LNCaP clone FGC (cell line): ENCODE data around the gene MS4A10.

Experiments used
- DNase-seq: peaks from one replicate; pipeline ENCODE4 v3.0.0-alpha.2; 2011; ENCODE audit warnings: low read depth
- H3K4me3 ChIP-seq: 2 replicates; pipeline ENCODE4 v1.5.1; 2011; ENCODE audit warnings: mild to moderate bottlenecking, low read depth, low read length, control low read depth
- CTCF ChIP-seq: IDR thresholded peaks from 2 replicates; pipeline ENCODE4 v1.5.1; 2012; ENCODE audit warnings: mild to moderate bottlenecking; ENCODE audit not compliant: control insufficient read depth, insufficient read depth; ENCODE audit errors: extremely low read depth

The MS4A10 gene

GRCh38 chr11:60842668-60843600 lies 57.8 kb downstream of the MS4A10 start:
- TF ChIP-seq CTCF, result no peak
- peak overlapping the region; percentile 99 for H3K4me3 ChIP-seq
- no peak for DNase-seq

GRCh38 chr11:60844045-60844869 lies 59.1 kb downstream of the MS4A10 start:
- TF ChIP-seq CTCF, result no peak
- no peak for DNase-seq
- peak overlapping the region; percentile 99 for H3K4me3 ChIP-seq

- no peak for DNase-seq
- H3K4me3 ChIP-seq, result no peak overlapping the region
- TF ChIP-seq CTCF, result no peak
These were observed 59.7 kb downstream of the MS4A10 start for GRCh38 chr11:60844870-60845221.

- DNase-seq, result no peak
- no peak for TF ChIP-seq CTCF
- no peak overlapping the region for H3K4me3 ChIP-seq
These were observed 60.2 kb downstream of the MS4A10 start for GRCh38 chr11:60845338-60845737.

- no peak for DNase-seq
- TF ChIP-seq CTCF, result no peak
- no peak overlapping the region for H3K4me3 ChIP-seq
These were observed 62.1 kb downstream of the MS4A10 start for GRCh38 chr11:60847281-60847680.

- no peak overlapping the region for H3K4me3 ChIP-seq
- no peak for TF ChIP-seq CTCF
- no peak for DNase-seq
These were observed 62.8 kb downstream of the MS4A10 start for GRCh38 chr11:60847896-60848295.
